GM18508 (cell line): ENCODE measurements around the gene UNC45B.
"Not testable (repeated sequence)": the region's sequence is repeated elsewhere in the genome, so short reads cannot be mapped to it uniquely, and the experiment has no call there.

Source experiments
- ATAC-seq: cut with Tn5 transposase; IDR thresholded peaks from one replicate; pipeline ENCODE4 v1.9.1; 2021; ENCODE audit warnings: moderate number of reproducible peaks; ENCODE audit not compliant: insufficient read depth, unreplicated experiment

The UNC45B gene

GRCh38 chr17:35169835-35170363 lies 22.3 kb downstream of the UNC45B start:
- no peak for ATAC-seq

DNA sequence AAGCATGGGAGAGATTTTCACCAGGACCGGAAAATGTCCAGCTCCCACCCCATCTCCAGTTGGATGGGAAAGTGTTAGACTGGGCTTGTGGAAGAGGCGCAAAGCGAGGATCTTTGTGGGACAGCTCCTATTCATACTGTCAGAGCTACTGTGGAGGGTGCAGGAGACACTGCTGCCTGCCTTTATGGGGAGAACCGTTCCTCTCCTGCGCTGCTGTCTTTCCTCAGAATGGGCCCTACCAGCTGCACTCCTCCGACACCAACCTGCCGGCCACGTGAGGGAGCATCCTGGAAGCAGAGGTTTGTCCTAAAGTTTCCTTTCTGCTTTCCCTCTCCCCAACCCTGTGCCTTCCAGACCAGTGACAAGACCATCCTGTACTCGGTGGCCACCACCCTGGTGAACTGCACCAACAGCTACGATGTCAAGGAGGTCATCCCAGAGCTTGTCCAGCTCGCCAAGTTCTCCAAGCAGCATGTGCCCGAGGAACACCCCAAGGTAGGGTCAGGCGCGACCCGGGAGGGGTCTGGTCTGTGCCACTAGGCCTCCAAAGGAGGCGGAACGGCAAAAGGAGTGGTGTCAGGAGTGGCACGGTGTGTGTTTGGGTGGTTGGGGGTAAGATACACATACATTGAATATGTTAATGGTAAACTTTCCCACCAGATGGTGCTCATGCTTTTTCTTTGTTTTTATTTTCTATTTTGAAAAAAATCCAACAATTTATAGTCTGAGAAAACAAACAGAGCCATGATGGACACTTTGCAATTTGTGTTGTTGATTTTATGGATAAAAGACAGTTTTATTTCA lies 23.6 kb downstream of the UNC45B start:
- ATAC-seq, result no peak

- no peak for ATAC-seq
Observed at GRCh38 chr17:35171834-35172233, 24.2 kb downstream of the UNC45B start.

DNA sequence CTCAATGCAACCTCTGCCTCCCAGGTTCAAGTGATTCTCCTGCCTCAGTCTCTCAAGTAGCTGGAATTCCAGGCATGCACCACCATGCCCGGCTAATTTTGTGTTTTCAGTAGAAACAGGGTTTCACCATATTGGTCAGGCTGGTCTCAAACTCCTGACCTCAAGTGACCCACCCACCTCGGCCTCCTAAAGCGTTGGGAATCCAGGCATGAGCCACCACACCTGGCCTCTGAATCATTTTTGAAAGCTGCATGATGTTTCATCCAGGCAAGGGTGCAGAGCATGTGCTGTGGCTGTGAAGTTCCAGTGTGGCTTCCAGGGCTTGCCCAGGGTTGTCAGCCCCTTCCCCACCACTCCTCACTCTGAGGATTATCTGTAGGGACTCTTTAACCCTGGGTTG lies 24.7 kb downstream of the UNC45B start:
- not testable (repeated sequence) for ATAC-seq

- ATAC-seq, result no peak
Observed at GRCh38 chr17:35174835-35175334, 27.3 kb downstream of the UNC45B start.

DNA sequence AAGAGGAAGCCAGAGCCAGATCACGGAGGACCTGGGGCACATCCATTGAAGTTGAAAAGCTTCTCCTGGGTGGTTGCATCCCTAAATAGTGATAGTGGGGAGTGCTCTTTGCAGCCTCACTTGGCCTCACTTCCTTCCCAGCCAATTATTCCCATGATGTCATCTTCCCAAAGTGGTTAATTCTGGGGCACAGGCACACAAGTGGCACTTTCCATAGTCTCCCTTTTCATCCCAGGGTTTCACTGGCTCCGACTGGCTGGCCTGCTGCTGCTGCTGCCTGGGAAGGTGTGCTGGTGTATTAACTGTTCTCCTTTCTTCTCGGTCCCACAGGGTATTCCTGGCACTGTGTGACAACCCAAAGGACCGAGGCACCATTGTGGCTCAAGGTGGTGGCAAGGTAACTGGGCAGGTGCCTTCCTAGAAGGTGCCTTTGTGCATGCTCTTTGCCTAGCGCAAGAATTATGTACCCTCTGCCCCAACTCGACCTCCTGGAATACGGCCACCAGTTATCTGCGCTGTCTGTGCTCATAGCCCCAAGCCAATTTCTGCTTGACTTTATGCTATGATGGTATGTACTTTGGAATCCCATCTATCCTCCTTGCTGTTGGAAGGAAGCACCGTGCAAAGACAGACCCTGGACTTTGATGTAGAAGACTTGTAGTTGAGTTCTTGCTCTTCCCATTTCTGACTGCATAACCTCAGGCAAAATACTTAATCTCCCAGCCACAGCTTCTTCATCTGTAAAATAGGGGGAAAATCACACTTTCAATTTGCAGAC lies 28.2 kb downstream of the UNC45B start:
- ATAC-seq, result no peak

- no peak for ATAC-seq
Observed at GRCh38 chr17:35176897-35177296, 29.3 kb downstream of the UNC45B start.

- not testable (repeated sequence) for ATAC-seq
Observed at GRCh38 chr17:35179379-35179778, 31.8 kb downstream of the UNC45B start.

- ATAC-seq, result no peak
Observed at GRCh38 chr17:35183332-35183731, 35.7 kb downstream of the UNC45B start.

DNA sequence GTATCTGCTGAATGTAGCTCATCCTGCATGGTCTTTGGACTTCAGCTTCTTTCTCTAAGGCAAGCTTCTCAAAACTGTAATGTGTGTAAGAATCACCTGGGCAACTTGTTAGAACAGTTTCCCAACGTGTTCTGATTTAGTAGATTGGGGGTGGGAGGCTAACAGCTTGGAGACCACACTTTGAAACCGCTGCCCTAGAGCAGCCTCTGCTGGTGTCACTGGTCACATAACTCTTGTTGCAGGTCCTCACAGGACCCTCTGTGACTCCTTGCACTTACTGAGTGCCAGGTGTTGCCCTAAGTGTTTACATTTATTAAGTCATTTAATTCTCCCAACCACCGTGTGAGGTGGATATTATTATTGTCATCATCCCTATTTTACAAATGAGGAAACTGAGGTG lies 36.7 kb downstream of the UNC45B start:
- ATAC-seq, result no peak

DNA sequence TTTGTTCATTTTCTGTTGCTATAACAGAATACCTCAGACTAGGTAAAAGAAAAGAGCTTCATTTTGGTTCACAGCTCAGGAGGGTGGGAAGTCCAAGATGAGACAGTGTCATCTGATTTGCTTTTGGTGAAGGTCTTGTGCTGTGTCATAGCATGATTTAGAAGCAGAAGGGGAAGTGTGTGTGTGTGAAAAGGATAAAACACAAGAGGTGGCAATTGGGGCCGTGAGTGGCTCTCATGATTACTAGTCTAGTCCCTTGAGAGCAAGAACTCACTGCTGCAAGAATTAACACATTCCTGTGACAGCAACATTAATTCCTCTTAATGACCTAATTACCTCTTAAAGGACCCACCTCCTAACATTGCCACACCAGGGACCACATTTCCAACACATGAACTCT lies 38.2 kb downstream of the UNC45B start:
- ATAC-seq, result no peak

GRCh38 chr17:35187481-35187880 lies 39.9 kb downstream of the UNC45B start:
- no peak for ATAC-seq

DNA sequence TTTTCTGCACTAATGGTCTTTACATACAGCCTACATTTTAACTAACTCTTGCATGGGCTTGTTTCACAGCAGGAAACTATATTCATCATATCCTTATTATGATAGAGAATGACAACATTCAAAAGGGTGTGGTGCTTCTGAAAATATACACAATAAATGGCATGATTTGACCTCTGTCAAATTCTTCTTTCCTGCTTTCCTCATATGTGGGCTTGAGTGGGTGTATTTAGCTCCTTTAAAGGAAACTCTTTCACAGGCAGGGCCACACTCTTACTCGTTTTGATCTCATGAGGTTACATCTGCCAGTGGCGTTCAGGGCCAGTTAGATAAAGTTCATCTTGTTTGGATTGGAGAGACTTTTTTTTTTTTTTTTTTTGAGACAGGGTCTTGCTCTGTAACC lies 40.5 kb downstream of the UNC45B start:
- no peak for ATAC-seq

DNA sequence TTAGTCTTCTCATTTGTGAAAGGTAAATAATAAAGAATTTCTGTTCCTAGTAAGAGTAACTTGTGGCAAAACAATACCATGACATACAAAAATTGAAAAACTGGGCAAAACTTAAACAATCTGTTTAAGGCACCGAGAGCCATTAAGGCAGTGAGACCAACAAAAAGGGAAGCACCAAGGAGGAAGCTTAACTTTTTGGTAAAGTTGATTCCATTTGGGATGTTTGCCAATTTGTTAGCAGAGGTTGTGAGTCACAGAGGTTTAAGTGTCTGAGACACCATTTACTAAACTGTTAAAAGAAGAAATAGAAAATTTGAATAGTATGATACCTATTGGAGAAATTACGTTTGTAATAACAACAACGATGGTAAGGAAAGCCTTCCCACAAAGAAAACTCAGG lies 41.7 kb downstream of the UNC45B start:
- no peak for ATAC-seq

DNA sequence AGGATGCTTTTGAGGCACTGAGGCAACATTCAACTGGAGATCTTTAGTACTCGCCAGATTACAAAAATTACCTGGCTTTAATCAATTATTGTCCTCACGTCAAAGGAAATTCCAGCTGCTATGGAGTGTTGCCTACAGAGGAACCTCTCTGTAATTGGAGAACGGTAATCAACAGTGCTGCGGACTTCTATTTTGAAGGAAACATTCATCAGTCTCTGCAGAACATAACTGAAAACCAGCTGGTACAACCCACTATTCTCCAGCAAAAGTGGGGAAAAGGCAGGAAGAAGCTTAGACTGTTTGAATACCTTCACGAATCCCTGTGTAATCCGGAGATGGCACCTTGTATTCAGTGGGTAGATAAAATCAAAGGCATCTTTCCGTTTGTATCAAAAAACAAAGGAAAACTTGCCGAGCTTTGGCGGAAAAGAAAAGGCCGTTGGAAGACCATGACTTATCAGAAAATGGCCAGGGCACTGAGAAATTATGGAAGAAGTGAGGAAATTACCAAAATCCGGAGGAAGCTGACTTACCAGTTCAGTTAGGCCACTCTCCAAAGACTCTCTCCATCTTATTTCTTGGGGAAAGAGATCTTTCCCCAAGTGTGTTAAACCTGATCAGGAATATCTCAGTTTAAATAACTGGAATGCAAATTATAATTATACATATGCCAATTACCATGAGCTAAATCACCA lies 43.5 kb downstream of the UNC45B start:
- ATAC-seq, result no peak

DNA sequence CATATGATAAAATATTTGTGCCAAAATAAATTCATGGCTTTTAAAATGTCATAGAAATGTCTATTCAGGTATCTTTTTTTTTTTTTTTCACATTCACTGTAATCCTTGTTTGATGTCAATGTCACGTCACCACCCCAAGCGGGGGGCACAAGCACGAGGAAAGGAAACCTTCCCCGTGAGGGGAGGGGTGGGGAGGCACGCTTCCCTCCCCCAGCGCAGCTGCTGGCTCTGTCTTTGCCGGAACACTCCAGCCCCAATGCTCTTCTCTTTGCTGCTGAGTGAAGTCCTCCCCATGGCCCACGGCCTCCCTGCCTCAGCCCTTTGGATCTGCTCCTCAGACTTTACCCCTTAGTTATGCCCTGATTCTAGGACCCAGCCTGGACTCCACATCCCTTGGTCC lies 45.1 kb downstream of the UNC45B start:
- no peak for ATAC-seq

GRCh38 chr17:35194001-35194400 lies 46.4 kb downstream of the UNC45B start, which contains the start of gene SLC35G3:
TSS of gene SLC35G3 (minus strand) at chr17:35194393. CDS start at chr17:35194307, 86 bp downstream.
- ATAC-seq, result not testable (repeated sequence)

- ATAC-seq, result not testable (repeated sequence)
Observed at GRCh38 chr17:35195062-35195461, 47.4 kb downstream of the UNC45B start.

GRCh38 chr17:35202582-35202981 lies 55.0 kb downstream of the UNC45B start:
- ATAC-seq, result not testable (repeated sequence)

DNA sequence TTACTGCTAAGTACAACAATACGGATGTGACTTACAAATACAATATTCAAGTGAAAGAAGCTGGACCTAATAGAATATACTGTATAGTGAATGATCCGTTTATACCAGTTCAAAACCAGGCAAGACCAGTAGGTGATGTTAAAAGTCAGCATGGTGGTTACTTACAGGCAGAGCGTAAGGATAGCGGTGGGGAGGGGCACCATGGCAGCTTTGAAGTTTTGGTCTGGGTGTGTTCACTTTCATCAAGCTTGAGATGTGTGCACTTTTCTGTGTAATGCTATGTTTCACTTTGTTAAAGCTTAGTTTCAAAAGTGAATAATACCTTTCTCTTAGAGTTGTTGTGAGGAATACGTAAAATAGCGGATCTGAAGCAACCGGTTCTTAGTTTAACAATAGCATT lies 63.1 kb downstream of the UNC45B start:
- ATAC-seq, result no peak
